ENCODE results near the gene FMNL2. TPM values are rescaled to one million over a fixed set of nuclear protein-coding genes. Genes with fewer than 3 reads are reported as not detected.

The FMNL2 gene
- total RNA-seq, 1 experiment from 2014 or later, result 33.6 TPM

DNA sequence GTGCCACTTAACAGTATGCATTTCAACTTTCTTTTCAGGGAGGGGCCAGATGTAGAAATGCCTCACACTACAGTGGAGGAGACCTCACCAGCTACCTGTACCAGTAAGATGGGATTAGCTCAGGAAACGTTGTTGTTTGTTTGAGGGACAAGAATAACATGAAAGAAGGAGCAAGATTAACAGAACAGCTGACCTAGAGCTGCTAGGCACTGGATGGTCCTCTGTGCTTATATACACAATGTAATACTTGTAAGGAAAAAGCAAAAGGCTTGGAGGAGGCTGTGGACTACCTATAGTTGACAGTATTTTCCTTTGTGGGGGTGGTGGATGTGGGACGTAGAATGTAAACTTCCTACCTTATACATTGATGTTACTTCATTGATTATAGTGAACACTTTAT is 154.4 kb downstream of the FMNL2 start:
- Histone ChIP-seq H3K27me3 (ENCODE audit: control insufficient read depth, insufficient read depth, low read length) (no peaks in the 10 kb centered on the region), H3K27ac (ENCODE audit: low read length) (peak overlapping the region; percentile 34; the same call in 1 of the 2 replicates), H3K4me1 (ENCODE audit: control insufficient read depth, insufficient read depth, low read length) (peaks cover 45% of the 10 kb centered on the region), H3K4me3 (ENCODE audit: low read depth in 2 of 2, low read length in 2 of 2) (no peak overlapping the region), H3K36me3 (ENCODE audit: control insufficient read depth, insufficient read depth, low read length) (no peaks in the 10 kb centered on the region), H3K9me3 (ENCODE audit: control insufficient read depth, insufficient read depth, low read depth, low read length) (no peaks in the 10 kb centered on the region)
- TF ChIP-seq POLR2AphosphoS5 (IDR thresholded peaks at IDR 0.05; ENCODE audit: low read depth, low read length), result no peak
- TF ChIP-seq, protein P1, sequence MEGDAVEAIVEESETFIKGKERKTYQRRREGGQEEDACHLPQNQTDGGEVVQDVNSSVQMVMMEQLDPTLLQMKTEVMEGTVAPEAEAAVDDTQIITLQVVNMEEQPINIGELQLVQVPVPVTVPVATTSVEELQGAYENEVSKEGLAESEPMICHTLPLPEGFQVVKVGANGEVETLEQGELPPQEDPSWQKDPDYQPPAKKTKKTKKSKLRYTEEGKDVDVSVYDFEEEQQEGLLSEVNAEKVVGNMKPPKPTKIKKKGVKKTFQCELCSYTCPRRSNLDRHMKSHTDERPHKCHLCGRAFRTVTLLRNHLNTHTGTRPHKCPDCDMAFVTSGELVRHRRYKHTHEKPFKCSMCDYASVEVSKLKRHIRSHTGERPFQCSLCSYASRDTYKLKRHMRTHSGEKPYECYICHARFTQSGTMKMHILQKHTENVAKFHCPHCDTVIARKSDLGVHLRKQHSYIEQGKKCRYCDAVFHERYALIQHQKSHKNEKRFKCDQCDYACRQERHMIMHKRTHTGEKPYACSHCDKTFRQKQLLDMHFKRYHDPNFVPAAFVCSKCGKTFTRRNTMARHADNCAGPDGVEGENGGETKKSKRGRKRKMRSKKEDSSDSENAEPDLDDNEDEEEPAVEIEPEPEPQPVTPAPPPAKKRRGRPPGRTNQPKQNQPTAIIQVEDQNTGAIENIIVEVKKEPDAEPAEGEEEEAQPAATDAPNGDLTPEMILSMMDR (IDR thresholded peaks at IDR 0.05), result no peak
- TF ChIP-seq TCF7L2 (IDR thresholded peaks at IDR 0.05; ENCODE audit: low read depth, low read length), result no peak
- TF ChIP-seq, protein P2, sequence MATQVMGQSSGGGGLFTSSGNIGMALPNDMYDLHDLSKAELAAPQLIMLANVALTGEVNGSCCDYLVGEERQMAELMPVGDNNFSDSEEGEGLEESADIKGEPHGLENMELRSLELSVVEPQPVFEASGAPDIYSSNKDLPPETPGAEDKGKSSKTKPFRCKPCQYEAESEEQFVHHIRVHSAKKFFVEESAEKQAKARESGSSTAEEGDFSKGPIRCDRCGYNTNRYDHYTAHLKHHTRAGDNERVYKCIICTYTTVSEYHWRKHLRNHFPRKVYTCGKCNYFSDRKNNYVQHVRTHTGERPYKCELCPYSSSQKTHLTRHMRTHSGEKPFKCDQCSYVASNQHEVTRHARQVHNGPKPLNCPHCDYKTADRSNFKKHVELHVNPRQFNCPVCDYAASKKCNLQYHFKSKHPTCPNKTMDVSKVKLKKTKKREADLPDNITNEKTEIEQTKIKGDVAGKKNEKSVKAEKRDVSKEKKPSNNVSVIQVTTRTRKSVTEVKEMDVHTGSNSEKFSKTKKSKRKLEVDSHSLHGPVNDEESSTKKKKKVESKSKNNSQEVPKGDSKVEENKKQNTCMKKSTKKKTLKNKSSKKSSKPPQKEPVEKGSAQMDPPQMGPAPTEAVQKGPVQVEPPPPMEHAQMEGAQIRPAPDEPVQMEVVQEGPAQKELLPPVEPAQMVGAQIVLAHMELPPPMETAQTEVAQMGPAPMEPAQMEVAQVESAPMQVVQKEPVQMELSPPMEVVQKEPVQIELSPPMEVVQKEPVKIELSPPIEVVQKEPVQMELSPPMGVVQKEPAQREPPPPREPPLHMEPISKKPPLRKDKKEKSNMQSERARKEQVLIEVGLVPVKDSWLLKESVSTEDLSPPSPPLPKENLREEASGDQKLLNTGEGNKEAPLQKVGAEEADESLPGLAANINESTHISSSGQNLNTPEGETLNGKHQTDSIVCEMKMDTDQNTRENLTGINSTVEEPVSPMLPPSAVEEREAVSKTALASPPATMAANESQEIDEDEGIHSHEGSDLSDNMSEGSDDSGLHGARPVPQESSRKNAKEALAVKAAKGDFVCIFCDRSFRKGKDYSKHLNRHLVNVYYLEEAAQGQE (IDR thresholded peaks at IDR 0.05; ENCODE audit: insufficient read depth in 1 of 2, low read depth in 2 of 2, low read length in 1 of 2), result no peak
- TF ChIP-seq SIN3A (IDR thresholded peaks at IDR 0.05; ENCODE audit: borderline replicate concordance, insufficient read depth, low read depth, low read length), result no peak
- DNase-seq (ENCODE audit: low read depth, low spot score) (no peak), ATAC-seq (peak; percentile 54)
- intact Hi-C loops (cut with micrococcal nuclease; ENCODE audit: unreplicated experiment) (no loop called here), in situ Hi-C loops (cut with HindIII; ENCODE audit: low pct_unique_long_range_greater_than_20kb, low sequenced_read_pairs) (no loop called here)
- ChIA-PET CTCF (no interaction called here), POLR2A (no interaction called here)
- BruUV-seq (replicated peaks), result no TSS peak

DNA sequence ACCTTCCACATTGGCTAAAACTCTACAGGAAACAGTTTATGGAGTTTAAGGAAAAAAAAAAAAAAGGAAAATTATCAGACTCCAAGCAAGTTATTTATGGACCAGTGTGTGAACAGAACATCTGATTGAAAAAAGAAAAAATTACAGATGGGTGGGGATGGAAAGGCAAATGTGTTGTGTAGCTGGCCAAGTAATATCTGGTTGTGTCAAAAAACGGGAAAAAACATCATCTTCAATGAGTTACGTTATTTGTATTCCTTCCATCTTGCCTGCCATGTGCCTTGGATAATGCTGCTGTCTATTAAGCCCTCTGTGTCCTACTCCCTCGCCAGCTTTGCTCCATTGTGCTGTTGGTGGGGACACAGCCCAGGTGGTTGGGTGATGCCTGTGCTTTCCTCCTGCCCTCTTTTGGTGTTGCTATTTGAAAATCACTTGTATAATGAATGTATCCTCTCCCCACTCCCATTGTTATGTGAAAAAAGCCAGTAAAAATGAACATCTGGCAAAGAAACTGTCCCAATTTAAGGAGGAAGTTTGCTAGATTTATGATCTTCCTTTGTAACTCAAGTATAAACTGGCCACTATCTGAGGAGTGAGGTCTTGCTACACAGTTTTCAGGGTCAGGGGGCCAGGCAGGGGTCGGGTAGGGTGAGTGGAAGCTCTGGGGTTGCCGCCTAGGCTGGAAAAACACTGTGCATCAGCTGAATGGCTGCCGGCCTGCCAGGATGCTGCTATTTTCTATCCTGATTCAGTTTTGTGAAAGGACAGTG is 155.9 kb downstream of the FMNL2 start:
- Histone ChIP-seq H3K36me3 (ENCODE audit: control insufficient read depth, insufficient read depth, low read length) (no peaks in the 10 kb centered on the region), H3K27ac (ENCODE audit: low read length) (0 out of 2 replicates have a peak overlapping the region, but pooled peaks have one; percentile 1), H3K27me3 (ENCODE audit: control insufficient read depth, insufficient read depth, low read length) (no peaks in the 10 kb centered on the region), H3K9me3 (ENCODE audit: control insufficient read depth, insufficient read depth, low read depth, low read length) (no peaks in the 10 kb centered on the region), H3K4me3 (ENCODE audit: low read depth in 2 of 2, low read length in 2 of 2) (no peak overlapping the region), H3K4me1 (ENCODE audit: control insufficient read depth, insufficient read depth, low read length) (peaks cover 46% of the 10 kb centered on the region)
- in situ Hi-C loops (cut with HindIII; ENCODE audit: low pct_unique_long_range_greater_than_20kb, low sequenced_read_pairs), result no loop called here
- intact Hi-C loops (cut with micrococcal nuclease; ENCODE audit: unreplicated experiment), result no loop called here
- POLR2A ChIA-PET, result interaction anchor here (1.4 kb wide), 1 partner anchor 14 kb away, joined by 3 read pairs; no protein-coding TSS in a partner anchor
- no TSS peak for BruUV-seq (replicated peaks)
- TF ChIP-seq POLR2AphosphoS5 (IDR thresholded peaks at IDR 0.05; ENCODE audit: low read depth, low read length) (no peak), SIN3A (IDR thresholded peaks at IDR 0.05; ENCODE audit: borderline replicate concordance, insufficient read depth, low read depth, low read length) (no peak)
- TF ChIP-seq, protein P1 (IDR thresholded peaks at IDR 0.05), result no peak
- ATAC-seq (no peak), DNase-seq (ENCODE audit: low read depth, low spot score) (no peak)
- CTCF ChIA-PET, result interaction anchor here (0.8 kb wide), 1 partner anchor 228 kb away, joined by 4 read pairs; no protein-coding TSS in a partner anchor

Measured in Panc1 (cell line).